Chondrocyte (in vitro differentiated cells): Measurements from ENCODE around the gene UGCG. TPM values are rescaled to one million over a fixed set of nuclear protein-coding genes. Genes with fewer than 3 reads are reported as not detected.

Experiments
- DNase-seq: peaks from one replicate; pipeline ENCODE4 v3.0.0; 2021; ENCODE audit warnings: mixed read lengths, low spot score
- H3K27ac Mint-ChIP-seq: one replicate; pipeline ENCODE4 v1.8.0; 2021; ENCODE audit warnings: mild to moderate bottlenecking, moderate library complexity, mixed read lengths; ENCODE audit not compliant: unreplicated experiment
- H3K27me3 Mint-ChIP-seq: 2 replicates; pipeline ENCODE4 v1.8.0; 2021; ENCODE audit warnings: low read depth, mixed read lengths
- H3K36me3 Mint-ChIP-seq: 2 replicates; pipeline ENCODE4 v1.8.0; 2021; ENCODE audit warnings: low read depth, mixed read lengths
- H3K4me1 Mint-ChIP-seq: 2 replicates; pipeline ENCODE4 v1.8.0; 2021; ENCODE audit warnings: low read depth, mild to moderate bottlenecking, mixed read lengths
- H3K4me3 Mint-ChIP-seq: one replicate; pipeline ENCODE4 v1.8.0; 2021; ENCODE audit warnings: mild to moderate bottlenecking, moderate library complexity, mixed read lengths; ENCODE audit not compliant: unreplicated experiment
- H3K9me3 Mint-ChIP-seq: 2 replicates; pipeline ENCODE4 v1.8.0; 2021; ENCODE audit warnings: low read depth, mixed read lengths
- CTCF ChIP-seq: fragments of 200-600 bp; sonication (generic); IDR thresholded peaks from 2 replicates; pipeline ENCODE4 v1.5.0; 2021; ENCODE audit warnings: antibody characterized with exemption, mild to moderate bottlenecking, moderate library complexity
- microRNA-seq: library from miRNA; unstranded; fragments of <30 nt; microRNA quantifications from one replicate; pipeline ENCODE4 v1.2.0, GENCODE V29; 2020; ENCODE audit warnings: borderline number of aligned reads
- total RNA-seq: library from RNA; stranded (reverse); gene quantifications from 3 replicates; pipeline ENCODE4 v1.2.1, GENCODE V29; 2021

Gene UGCG
- total RNA-seq, 1 donor from 2014 or later: 30.9 TPM

GRCh38 chr9:111980398-111980797 lies 83.8 kb downstream of the UGCG start:
- H3K27me3 Mint-ChIP-seq: peaks cover 2% of the 10 kb centered on the region
- no peak for DNase-seq
- H3K27ac Mint-ChIP-seq: no peak overlapping the region
- H3K4me1 Mint-ChIP-seq: no peaks in the 10 kb centered on the region
- TF ChIP-seq CTCF: no peak
- H3K9me3 Mint-ChIP-seq: no peaks in the 10 kb centered on the region
- no peak overlapping the region for H3K4me3 Mint-ChIP-seq
- no peaks in the 10 kb centered on the region for H3K36me3 Mint-ChIP-seq

GRCh38 chr9:111983484-111983908 lies 86.9 kb downstream of the UGCG start:
- H3K4me3 Mint-ChIP-seq: no peak overlapping the region
- no peak for TF ChIP-seq CTCF
- no peak for DNase-seq
- H3K27ac Mint-ChIP-seq: no peak overlapping the region
- peaks cover 2% of the 10 kb centered on the region for H3K27me3 Mint-ChIP-seq
- no peaks in the 10 kb centered on the region for H3K36me3 Mint-ChIP-seq
- H3K4me1 Mint-ChIP-seq: peaks cover 5% of the 10 kb centered on the region
- H3K9me3 Mint-ChIP-seq: no peaks in the 10 kb centered on the region

- no peak overlapping the region for H3K27ac Mint-ChIP-seq
- no peak for DNase-seq
- no peaks in the 10 kb centered on the region for H3K36me3 Mint-ChIP-seq
- peaks cover 2% of the 10 kb centered on the region for H3K9me3 Mint-ChIP-seq
- no peak for TF ChIP-seq CTCF
- H3K27me3 Mint-ChIP-seq: peaks cover 2% of the 10 kb centered on the region
- no peak overlapping the region for H3K4me3 Mint-ChIP-seq
- peaks cover 5% of the 10 kb centered on the region for H3K4me1 Mint-ChIP-seq
These were observed 87.6 kb downstream of the UGCG start for GRCh38 chr9:111984086-111984802.

Small RNA genes lying within 50 kb of the gene (microRNA-seq; reads per million reads assigned to microRNA genes)
- not detected for gene MIR4668

Other genes starting within 250 kb of the UGCG start
- gene GNG10, start 235.2 kb upstream of the UGCG start, total RNA-seq: 35.7 to 37.5 TPM (median 36.1 TPM) in 3 replicates
- not detected in 3 replicates for gene SHOC1, start 101.9 kb upstream of the UGCG start, total RNA-seq